ENCODE results near the gene GHRL.

Gene GHRL

GRCh38 chr3:10240799-10241198 lies 51.9 kb downstream of the GHRL start:
- DNase-seq: no peak

- DNase-seq: no peak
Measured at GRCh38 chr3:10238345-10239183, 54.2 kb downstream of the GHRL start.

Measured in fibroblast of upper back skin (primary cell).